Measurements from ENCODE around the gene RAD54L. TPM values are rescaled to one million over a fixed set of nuclear protein-coding genes. Genes with fewer than 3 reads are reported as not detected.

RAD54L gene
- total RNA-seq: 11.6 and 13.4 TPM in 2 replicates

DNA sequence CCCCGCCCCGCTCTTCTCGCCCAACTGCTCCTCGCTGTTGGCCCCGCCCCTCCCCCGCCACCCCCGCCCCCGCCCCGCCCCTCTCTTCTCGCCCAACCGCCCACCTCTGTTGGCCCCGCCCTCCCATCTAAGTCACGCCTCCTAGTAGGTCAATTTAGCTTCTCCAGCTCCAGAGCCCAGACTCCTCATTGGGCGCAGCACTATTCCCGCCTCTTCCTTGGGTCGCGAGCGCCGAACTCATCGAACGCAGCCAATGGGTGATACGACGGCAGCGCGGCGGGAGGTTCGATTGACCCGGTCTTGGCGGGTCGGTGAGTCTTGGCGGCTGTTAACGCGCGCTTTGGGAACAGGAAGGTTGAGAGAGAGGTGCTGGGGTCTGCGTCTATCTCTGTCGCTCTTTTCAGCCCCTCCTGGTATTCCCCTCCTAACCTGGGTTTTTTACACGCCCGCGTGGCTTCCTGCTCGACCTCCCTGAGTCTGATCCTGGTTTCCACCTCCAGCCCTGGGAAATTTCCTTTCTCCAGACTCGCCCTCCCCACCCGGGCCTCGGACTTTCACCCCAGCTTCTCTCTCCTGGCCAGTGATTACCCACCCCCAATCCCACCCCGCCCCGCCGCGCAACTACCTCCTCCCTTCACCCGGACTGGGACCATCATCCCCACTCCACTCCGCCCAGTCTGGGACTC is at the start of gene RAD54L:
Gene RAD54L, plus strand, starts transcription at position 328 of the 686 bp plus-strand sequence. CDS start 643 bp downstream, outside the sequence.

DNA sequence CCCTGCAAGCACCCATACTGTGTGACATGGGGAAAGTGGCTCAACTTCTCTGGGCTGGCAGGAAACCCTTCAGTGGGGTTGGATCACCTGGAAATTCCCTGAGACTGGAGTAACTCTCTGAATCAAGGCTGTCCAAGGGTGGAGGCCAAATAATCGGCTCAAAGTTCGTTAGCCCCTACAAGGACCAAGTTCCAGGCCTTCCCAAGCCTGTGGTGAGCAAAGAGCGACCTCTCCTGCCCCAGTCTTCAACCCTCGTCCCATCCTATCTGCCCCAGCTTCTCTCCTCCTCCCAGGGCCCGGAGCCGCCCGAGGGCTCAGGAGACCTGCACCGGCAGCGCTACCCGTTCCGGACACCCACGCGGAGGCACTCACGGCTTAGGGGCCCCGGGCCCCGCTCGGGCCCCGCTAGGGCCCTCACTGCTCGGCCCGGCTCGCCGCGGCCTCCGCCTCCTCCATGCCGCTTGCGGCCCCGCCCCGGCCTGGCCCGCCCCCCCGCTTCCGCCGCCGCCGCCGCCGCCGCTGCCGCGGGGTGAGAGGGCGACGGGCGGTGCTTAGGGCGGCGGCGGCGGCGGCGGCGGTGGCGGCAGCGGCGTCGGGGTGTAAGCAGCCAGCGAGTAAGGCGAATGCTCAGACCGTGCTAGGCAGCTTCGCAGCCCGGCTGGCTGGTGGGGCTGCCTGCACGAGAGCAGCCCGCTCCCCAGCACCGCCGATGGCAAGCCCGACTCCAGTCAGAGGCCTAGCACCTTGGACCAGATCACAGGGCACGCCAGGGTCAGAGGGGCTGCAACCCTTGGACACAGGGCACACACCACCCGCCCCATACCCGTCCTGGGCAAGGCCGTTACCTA is 49.4 kb upstream of the RAD54L start, which contains the start of gene POMGNT1:
Gene POMGNT1, minus strand, starts transcription at position 471 of the 848 bp plus-strand sequence. CDS start 613 bp downstream, outside the sequence.

DNA sequence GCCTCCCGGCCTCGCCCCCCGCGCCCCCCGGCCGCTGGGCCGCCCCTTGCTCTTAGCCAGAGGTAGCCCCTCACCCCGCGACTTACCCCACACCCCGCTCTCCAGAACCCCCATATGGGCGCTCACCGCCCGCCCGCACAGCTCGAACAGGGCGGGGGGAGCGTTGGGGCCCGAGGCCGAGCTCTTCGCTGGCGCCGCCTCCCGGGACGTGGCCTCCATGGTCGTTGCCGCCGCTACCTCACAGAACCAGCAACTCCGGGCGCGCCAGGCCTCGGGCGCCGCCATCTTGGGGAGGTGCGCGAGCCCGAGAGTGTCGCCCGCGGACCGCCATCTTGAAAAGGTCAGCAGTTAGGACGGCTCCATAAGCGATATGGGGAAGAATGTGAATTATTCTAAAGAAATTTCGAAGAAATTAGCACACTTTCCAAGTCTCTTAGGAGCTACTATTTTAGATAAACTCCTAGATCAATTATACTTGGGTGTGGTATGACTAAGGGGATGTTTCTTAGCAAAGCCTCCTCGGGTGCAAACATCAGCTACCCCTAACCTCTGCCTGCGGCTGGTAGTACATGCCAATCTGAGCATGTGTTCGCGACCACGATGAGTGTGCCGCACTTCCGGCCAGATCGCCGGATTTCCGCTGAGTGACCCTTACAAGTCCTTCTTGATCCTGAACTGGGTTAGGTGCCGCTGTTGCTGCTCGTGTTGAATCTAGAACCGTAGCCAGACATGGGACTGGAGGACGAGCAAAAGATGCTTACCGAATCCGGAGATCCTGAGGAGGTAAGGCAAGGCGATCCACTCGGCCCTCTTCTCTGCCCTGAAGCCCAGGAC is 55.7 kb downstream of the RAD54L start, which contains the start of the genes LRRC41 and UQCRH:
Gene LRRC41, minus strand, starts transcription at position 579 of the 834 bp plus-strand sequence. Its CDS starts 294 bp downstream, at position 285.
Gene UQCRH, plus strand, starts transcription at position 661 of the 834 bp plus-strand sequence. Its CDS starts 69 bp downstream, at position 730.

Other genes with a start within 250 kb of the RAD54L start
- 5.1 and 6.1 TPM in 2 replicates for gene PIK3R3, start 115.1 kb upstream of the RAD54L start, total RNA-seq
- 0.89 and 1.0 TPM in 2 replicates for gene TSPAN1, start 72.7 kb upstream of the RAD54L start, total RNA-seq
- gene P3R3URF, start 71.3 kb upstream of the RAD54L start, total RNA-seq: not detected in 2 replicates
- gene POMGNT1, start 49.3 kb upstream of the RAD54L start, total RNA-seq: 62.2 and 67.9 TPM in 2 replicates
- 3.4 and 4.2 TPM in 2 replicates for gene LURAP1, start 44.4 kb upstream of the RAD54L start, total RNA-seq
- 91.6 and 108 TPM in 2 replicates for gene LRRC41, start 55.9 kb downstream of the RAD54L start, total RNA-seq
- gene UQCRH, start 55.9 kb downstream of the RAD54L start, total RNA-seq: 507 and 539 TPM in 2 replicates
- gene NSUN4, start 93.0 kb downstream of the RAD54L start, total RNA-seq: 13.5 and 14.3 TPM in 2 replicates
- gene FAAH, start 146.6 kb downstream of the RAD54L start, total RNA-seq: 1.0 TPM in 2 replicates
- gene DMBX1, start 242.1 kb downstream of the RAD54L start, total RNA-seq: not detected in 2 replicates

All from bronchus fibroblast of lung (primary cell).